CD14-positive monocyte (primary cell): Measurements from ENCODE around the gene TMEM51. TPM values are rescaled to one million over a fixed set of nuclear protein-coding genes. Genes with fewer than 3 reads are reported as not detected.

Experiments
- DNase-seq, 3 donors: peaks; one replicate each; pipeline ENCODE4 v3.0.0-alpha.2; 2011 to 2022
- H2AFZ ChIP-seq: 2 replicates; pipeline ENCODE4 v1.6.0; 2012; ENCODE audit warnings: mild to moderate bottlenecking, low read depth, low read length, inconsistent platforms; ENCODE audit not compliant: insufficient read depth, poor library complexity, severe bottlenecking
- H3K27ac ChIP-seq, 2 donors: 1 replicate in 1 of 2; 2 replicates in 1 of 2; pipeline ENCODE4 v1.5.1; 2012 to 2013; ENCODE audit warnings: low read length in 2 of 2, control low read depth in 1 of 2, inconsistent platforms in 1 of 2, low read depth in 1 of 2, mild to moderate bottlenecking in 1 of 2
- H3K27me3 ChIP-seq, 2 donors: one replicate each; pipeline versions ENCODE4 v1.6.0 to v1.6.1; 2011 to 2013; ENCODE audit warnings: low read length in 2 of 2; ENCODE audit not compliant: control insufficient read depth in 2 of 2, insufficient read depth in 2 of 2
- H3K36me3 ChIP-seq, 2 donors: replicated peaks in 1 of 2; 1 replicate in 1 of 2; 2 replicates in 1 of 2; pipeline versions ENCODE4 v1.5.1 to v1.6.1; 2012 to 2013; ENCODE audit warnings: low read length in 2 of 2, control low read depth in 1 of 2, inconsistent platforms in 1 of 2, mild to moderate bottlenecking in 1 of 2; ENCODE audit not compliant: insufficient read depth in 2 of 2, control insufficient read depth in 1 of 2
- H3K4me1 ChIP-seq, 2 donors: 1 replicate in 1 of 2; 2 replicates in 1 of 2; pipeline versions ENCODE4 v1.5.1 to v1.6.1; 2012 to 2013; ENCODE audit warnings: low read length in 2 of 2, control low read depth in 1 of 2, inconsistent platforms in 1 of 2, mild to moderate bottlenecking in 1 of 2, moderate library complexity in 1 of 2; ENCODE audit not compliant: insufficient read depth in 2 of 2, control insufficient read depth in 1 of 2
- H3K4me2 ChIP-seq: replicated peaks from 2 replicates; pipeline ENCODE3; 2012; ENCODE audit warnings: low read length, moderate library complexity, mild to moderate bottlenecking; ENCODE audit not compliant: poor library complexity, severe bottlenecking; ENCODE audit errors: extremely low read depth
- H3K4me3 ChIP-seq, 3 experiments: fragments of 200-600 bp in 1 of 3; sonication (generic) in 1 of 3; replicated peaks in 1 of 3; 1 replicate in 2 of 3; 2 replicates in 1 of 3; pipeline ENCODE4 v1.5.1; 2011 to 2013; ENCODE audit warnings: low read length in 3 of 3, mild to moderate bottlenecking in 3 of 3, control low read depth in 2 of 3, low read depth in 2 of 3, inconsistent platforms in 1 of 3, moderate library complexity in 1 of 3
- H3K79me2 ChIP-seq: 2 replicates; pipeline ENCODE4 v1.6.0; 2012; ENCODE audit warnings: mild to moderate bottlenecking, control low read depth, inconsistent platforms, low read length, moderate library complexity; ENCODE audit not compliant: insufficient read depth
- H3K9ac ChIP-seq: 2 replicates; pipeline ENCODE4 v1.6.0; 2017; ENCODE audit warnings: low read length, mild to moderate bottlenecking; ENCODE audit not compliant: insufficient read depth, poor library complexity, severe bottlenecking
- H3K9me3 ChIP-seq, 2 donors: replicated peaks in 1 of 2; 1 replicate in 1 of 2; 2 replicates in 1 of 2; pipeline versions ENCODE4 v1.5.1 to v1.6.1; 2012 to 2013; ENCODE audit warnings: low read length in 2 of 2, control low read depth in 1 of 2; ENCODE audit not compliant: control insufficient read depth in 1 of 2, insufficient read depth in 1 of 2
- H4K20me1 ChIP-seq: 2 replicates; pipeline ENCODE4 v1.6.0; 2012; ENCODE audit warnings: mild to moderate bottlenecking, low read length, control low read depth, moderate library complexity; ENCODE audit not compliant: insufficient read depth
- H3K27ac Mint-ChIP-seq, 7 donors: one replicate each; pipeline ENCODE4 v1.8.0; 2020; ENCODE audit warnings: mild to moderate bottlenecking in 7 of 7, mixed read lengths in 7 of 7, moderate library complexity in 6 of 7, inconsistent platforms in 2 of 7
- H3K27me3 Mint-ChIP-seq, 3 donors: one replicate each; pipeline ENCODE4 v1.8.0; 2021 to 2022; ENCODE audit warnings: low read depth in 3 of 3, mild to moderate bottlenecking in 3 of 3, mixed read lengths in 3 of 3, moderate library complexity in 3 of 3, inconsistent platforms in 1 of 3
- H3K36me3 Mint-ChIP-seq, 2 donors: one replicate each; pipeline ENCODE4 v1.8.0; 2020; ENCODE audit warnings: mixed read lengths in 2 of 2, inconsistent platforms in 1 of 2, mild to moderate bottlenecking in 1 of 2
- H3K4me1 Mint-ChIP-seq: one replicate; pipeline ENCODE4 v1.8.0; 2020; ENCODE audit warnings: mild to moderate bottlenecking, mixed read lengths
- H3K4me3 Mint-ChIP-seq, 2 donors: one replicate each; pipeline ENCODE4 v1.8.0; 2020; ENCODE audit warnings: mild to moderate bottlenecking in 2 of 2, mixed read lengths in 2 of 2, moderate library complexity in 1 of 2
- H3K9me3 Mint-ChIP-seq, 7 donors: one replicate each; pipeline ENCODE4 v1.8.0; 2020 to 2022; ENCODE audit warnings: mixed read lengths in 7 of 7, mild to moderate bottlenecking in 6 of 7, moderate library complexity in 6 of 7, inconsistent platforms in 2 of 7
- WGBS: methylation state at CpG from one replicate; pipeline ENCODE4 v1.1.5; 2013; ENCODE audit warnings: missing lambda C conversion rate; ENCODE audit not compliant: insufficient coverage; 5-methylcytosine and 5-hydroxymethylcytosine counted together
- intact Hi-C, 2 donors: fragments of 100-400 bp; cut with micrococcal nuclease; formaldehyde crosslinking; loops; one replicate each; pipeline versions ENCODE4 v1.15.0 to v1.15.1; 2023
- polyA plus RNA-seq, 3 donors: library from polyadenylated mRNA; depleted of rRNA in 1 of 3; unstranded in 2 of 3; stranded (reverse) in 1 of 3; fragments of 300-500 nt in 2 of 3; fragments of >200 nt in 1 of 3; fragmentation: Illumina TruSeq in 2 of 3; gene quantifications; 1 replicate in 2 of 3; 2 replicates in 1 of 3; pipeline ENCODE4 v1.2.3, GENCODE V29; 2012 to 2021
- TF ChIP-seq, protein P1 (sequence below): fragments of 200-600 bp; IDR thresholded peaks from one replicate; pipeline ENCODE4 v1.8.0; 2022; ENCODE audit warnings: antibody characterized with exemption, mild to moderate bottlenecking

The TMEM51 gene
- polyA plus RNA-seq, 3 donors = 1.2 to 2.5 (median 2.1) TPM

DNA sequence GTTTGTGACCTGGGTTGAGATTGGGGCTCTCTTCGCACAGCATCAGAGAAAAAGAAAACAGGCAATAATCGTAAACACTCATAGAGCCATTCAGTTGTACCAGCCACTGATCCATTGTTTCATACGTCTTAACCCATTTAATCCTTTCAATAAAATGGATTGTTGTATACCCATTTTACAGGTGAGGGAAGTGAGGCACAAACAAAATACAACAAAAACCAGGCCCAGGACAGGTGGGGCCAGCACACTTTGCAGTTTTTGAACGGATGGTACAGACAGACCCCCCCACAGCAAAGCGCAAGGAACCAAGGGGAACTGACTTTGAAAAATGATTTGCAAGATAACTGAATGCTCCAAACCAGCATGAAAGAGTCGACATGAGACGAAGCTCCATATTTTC is 89.2 kb downstream of the TMEM51 start:
- peaks cover 25 to 30% of the 10 kb centered on the region in 2 donors for H3K4me1 ChIP-seq
- no peak overlapping the region for H3K9ac ChIP-seq
- peaks cover 12 to 15% of the 10 kb centered on the region in 2 donors for H3K9me3 ChIP-seq
- H3K27ac ChIP-seq = no peak overlapping the region
- H3K27me3 ChIP-seq = peaks cover 2 to 3% of the 10 kb centered on the region in 2 donors
- 100% methylated on average over 2 of the region's 7 CpGs for WGBS
- no peak overlapping the region for H3K4me3 ChIP-seq
- no peak overlapping the region for H2AFZ ChIP-seq
- Mint-ChIP-seq H3K36me3 (peaks cover 6 to 13% of the 10 kb centered on the region in 2 donors), H3K4me3 (no peak overlapping the region), H3K27me3 (peaks cover 3 to 14% (median 7%) of the 10 kb centered on the region in 3 donors), H3K9me3 (peaks cover 17 to 31% (median 22%) of the 10 kb centered on the region in 7 donors), H3K4me1 (peaks cover 34% of the 10 kb centered on the region), H3K27ac (no peak overlapping the region)
- H3K79me2 ChIP-seq = no peaks in the 10 kb centered on the region
- no peaks in the 10 kb centered on the region for H4K20me1 ChIP-seq
- TF ChIP-seq, protein P1, sequence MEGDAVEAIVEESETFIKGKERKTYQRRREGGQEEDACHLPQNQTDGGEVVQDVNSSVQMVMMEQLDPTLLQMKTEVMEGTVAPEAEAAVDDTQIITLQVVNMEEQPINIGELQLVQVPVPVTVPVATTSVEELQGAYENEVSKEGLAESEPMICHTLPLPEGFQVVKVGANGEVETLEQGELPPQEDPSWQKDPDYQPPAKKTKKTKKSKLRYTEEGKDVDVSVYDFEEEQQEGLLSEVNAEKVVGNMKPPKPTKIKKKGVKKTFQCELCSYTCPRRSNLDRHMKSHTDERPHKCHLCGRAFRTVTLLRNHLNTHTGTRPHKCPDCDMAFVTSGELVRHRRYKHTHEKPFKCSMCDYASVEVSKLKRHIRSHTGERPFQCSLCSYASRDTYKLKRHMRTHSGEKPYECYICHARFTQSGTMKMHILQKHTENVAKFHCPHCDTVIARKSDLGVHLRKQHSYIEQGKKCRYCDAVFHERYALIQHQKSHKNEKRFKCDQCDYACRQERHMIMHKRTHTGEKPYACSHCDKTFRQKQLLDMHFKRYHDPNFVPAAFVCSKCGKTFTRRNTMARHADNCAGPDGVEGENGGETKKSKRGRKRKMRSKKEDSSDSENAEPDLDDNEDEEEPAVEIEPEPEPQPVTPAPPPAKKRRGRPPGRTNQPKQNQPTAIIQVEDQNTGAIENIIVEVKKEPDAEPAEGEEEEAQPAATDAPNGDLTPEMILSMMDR = no peak
- no peaks in the 10 kb centered on the region for H3K36me3 ChIP-seq
- H3K4me2 ChIP-seq = no peak overlapping the region
- DNase-seq = no peak
- intact Hi-C loops = no loop called here

DNA sequence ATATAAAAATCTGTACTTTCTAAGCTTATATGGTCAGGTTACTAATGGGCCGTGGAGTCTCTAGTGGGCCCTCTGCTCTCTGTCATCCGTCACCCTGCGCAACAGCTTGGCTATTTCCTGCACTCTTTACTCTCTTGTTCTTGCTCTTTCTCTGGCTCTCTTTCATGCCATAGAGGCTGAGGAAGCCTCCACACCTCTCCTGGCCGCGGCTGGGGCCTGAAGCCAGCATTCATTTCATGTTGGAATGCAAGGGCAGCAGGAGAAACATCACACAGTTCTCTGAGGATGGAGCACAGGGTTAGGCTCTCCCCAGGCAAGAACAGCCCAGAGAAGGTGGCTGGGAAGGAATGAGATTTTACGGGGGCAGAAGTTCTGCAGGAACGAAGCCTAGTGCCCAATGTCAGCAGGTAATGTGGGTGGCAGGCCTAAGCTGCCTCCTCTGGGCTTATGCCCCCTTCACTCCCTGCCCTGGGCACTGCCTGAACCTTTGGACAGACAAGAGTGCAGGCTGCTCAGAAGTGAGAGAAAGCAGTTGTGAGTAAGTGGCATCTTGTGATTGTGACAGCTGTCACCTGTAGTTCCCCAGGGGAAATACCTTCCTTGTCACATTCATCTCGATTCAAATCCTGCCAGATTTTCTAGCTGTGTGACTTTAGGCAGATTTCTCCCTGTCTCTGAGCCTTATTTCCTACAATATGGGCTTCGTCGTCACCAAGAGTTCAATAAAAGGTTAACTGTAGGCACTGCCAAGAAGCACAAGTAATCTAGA is 89.9 kb downstream of the TMEM51 start:
- H3K36me3 Mint-ChIP-seq = peaks cover 10 to 13% of the 10 kb centered on the region in 2 donors
- Histone ChIP-seq H3K27ac (no peak overlapping the region), H3K36me3 (no peaks in the 10 kb centered on the region), H3K79me2 (no peaks in the 10 kb centered on the region), H3K9ac (no peak overlapping the region), H4K20me1 (no peaks in the 10 kb centered on the region), H3K4me3 (no peak overlapping the region), H3K4me1 (peaks cover 26 to 32% of the 10 kb centered on the region in 2 donors), H3K27me3 (peaks cover 3% of the 10 kb centered on the region in 2 donors), H3K9me3 (peaks cover 12 to 15% of the 10 kb centered on the region in 2 donors), H3K4me2 (no peak overlapping the region), H2AFZ (no peak overlapping the region)
- peaks cover 17 to 31% (median 22%) of the 10 kb centered on the region in 7 donors for H3K9me3 Mint-ChIP-seq
- no peak overlapping the region for H3K27ac Mint-ChIP-seq
- H3K27me3 Mint-ChIP-seq = peaks cover 8 to 19% (median 14%) of the 10 kb centered on the region in 3 donors
- TF ChIP-seq, protein P1 = no peak
- peaks cover 38% of the 10 kb centered on the region for H3K4me1 Mint-ChIP-seq
- intact Hi-C loops = no loop called here
- 87% methylated on average over 10 of the region's 10 CpGs for WGBS
- peak in 1 of 3 donors; percentile 70 for DNase-seq
- no peak overlapping the region for H3K4me3 Mint-ChIP-seq
